ENCODE results near the gene GTF3C2. TPM values are rescaled to one million over a fixed set of nuclear protein-coding genes. Genes with fewer than 3 reads are reported as not detected.

Gene GTF3C2
- total RNA-seq, 1 donor from 2014 or later: 61.4 TPM

GRCh38 chr2:27390822-27391679 is 34.5 kb upstream of the GTF3C2 start:
- Mint-ChIP-seq H3K27ac (ENCODE audit: unreplicated experiment) (no peak overlapping the region), H3K27me3 (ENCODE audit: unreplicated experiment) (peaks cover 1% of the 10 kb centered on the region), H3K9me3 (ENCODE audit: unreplicated experiment) (no peaks in the 10 kb centered on the region), H3K4me1 (ENCODE audit: unreplicated experiment) (peaks cover 6% of the 10 kb centered on the region), H3K4me3 (ENCODE audit: unreplicated experiment) (no peak overlapping the region), H3K36me3 (ENCODE audit: low read depth, unreplicated experiment) (peaks cover 13% of the 10 kb centered on the region)
- no peak for TF ChIP-seq CTCF (IDR thresholded peaks at IDR 0.05; ENCODE audit: unreplicated experiment)
- no peak for DNase-seq (ENCODE audit: low spot score)

- no peak for TF ChIP-seq CTCF (IDR thresholded peaks at IDR 0.05; ENCODE audit: unreplicated experiment)
- no peak for DNase-seq (ENCODE audit: low spot score)
- peak overlapping the region; percentile 98 for H3K27ac Mint-ChIP-seq (ENCODE audit: unreplicated experiment)
- H3K27me3 Mint-ChIP-seq (ENCODE audit: unreplicated experiment): peaks cover 21% of the 10 kb centered on the region
- no peaks in the 10 kb centered on the region for H3K9me3 Mint-ChIP-seq (ENCODE audit: unreplicated experiment)
- H3K4me1 Mint-ChIP-seq (ENCODE audit: unreplicated experiment): peaks cover 22% of the 10 kb centered on the region
- peaks cover 55% of the 10 kb centered on the region for H3K36me3 Mint-ChIP-seq (ENCODE audit: low read depth, unreplicated experiment)
- peak overlapping the region; percentile 70 for H3K4me3 Mint-ChIP-seq (ENCODE audit: unreplicated experiment)
Observed at GRCh38 chr2:27381577-27382181, 25.1 kb upstream of the GTF3C2 start.

- peaks cover 60% of the 10 kb centered on the region for H3K36me3 Mint-ChIP-seq (ENCODE audit: low read depth, unreplicated experiment)
- peak; percentile 89 for DNase-seq (ENCODE audit: low spot score)
- peak within 1 kb of the TSS; percentile 93 for H3K4me3 Mint-ChIP-seq (ENCODE audit: unreplicated experiment)
- TF ChIP-seq CTCF (IDR thresholded peaks at IDR 0.05; ENCODE audit: unreplicated experiment): no peak
- peaks cover 20% of the 10 kb centered on the region for H3K4me1 Mint-ChIP-seq (ENCODE audit: unreplicated experiment)
- H3K9me3 Mint-ChIP-seq (ENCODE audit: unreplicated experiment): no peaks in the 10 kb centered on the region
- H3K27ac Mint-ChIP-seq (ENCODE audit: unreplicated experiment): peak within 1 kb of the TSS; percentile 98
- peaks cover 21% of the 10 kb centered on the region for H3K27me3 Mint-ChIP-seq (ENCODE audit: unreplicated experiment)
Observed at GRCh38 chr2:27380626-27381545, 24.3 kb upstream of the GTF3C2 start, which contains the start of gene ZNF513. Gene ZNF513, minus strand, starts transcription at chr2:27380734. Its CDS starts 208 bp downstream, at chr2:27380526.

- TF ChIP-seq CTCF (IDR thresholded peaks at IDR 0.05; ENCODE audit: unreplicated experiment): no peak
- H3K4me1 Mint-ChIP-seq (ENCODE audit: unreplicated experiment): peaks cover 17% of the 10 kb centered on the region
- peak overlapping the region; percentile 98 for H3K27ac Mint-ChIP-seq (ENCODE audit: unreplicated experiment)
- H3K27me3 Mint-ChIP-seq (ENCODE audit: unreplicated experiment): peaks cover 21% of the 10 kb centered on the region
- H3K4me3 Mint-ChIP-seq (ENCODE audit: unreplicated experiment): peak overlapping the region; percentile 93
- H3K9me3 Mint-ChIP-seq (ENCODE audit: unreplicated experiment): no peaks in the 10 kb centered on the region
- peaks cover 59% of the 10 kb centered on the region for H3K36me3 Mint-ChIP-seq (ENCODE audit: low read depth, unreplicated experiment)
- DNase-seq (ENCODE audit: low spot score): no peak
Observed at GRCh38 chr2:27379836-27380625, 23.5 kb upstream of the GTF3C2 start.
